ENCODE measurements around the gene IL25.

- TF ChIP-seq EZH2 (IDR thresholded peaks at IDR 0.05; ENCODE audit: insufficient read depth, poor library complexity, severe bottlenecking) (no peak), EZH2phosphoT487 (IDR thresholded peaks at IDR 0.05; ENCODE audit: insufficient read depth, low read depth) (no peak)
Measured at GRCh38 chr14:23392613-23393012, 20.0 kb downstream of the IL25 start.
